Measurements from ENCODE around the gene TTLL1.

DNA sequence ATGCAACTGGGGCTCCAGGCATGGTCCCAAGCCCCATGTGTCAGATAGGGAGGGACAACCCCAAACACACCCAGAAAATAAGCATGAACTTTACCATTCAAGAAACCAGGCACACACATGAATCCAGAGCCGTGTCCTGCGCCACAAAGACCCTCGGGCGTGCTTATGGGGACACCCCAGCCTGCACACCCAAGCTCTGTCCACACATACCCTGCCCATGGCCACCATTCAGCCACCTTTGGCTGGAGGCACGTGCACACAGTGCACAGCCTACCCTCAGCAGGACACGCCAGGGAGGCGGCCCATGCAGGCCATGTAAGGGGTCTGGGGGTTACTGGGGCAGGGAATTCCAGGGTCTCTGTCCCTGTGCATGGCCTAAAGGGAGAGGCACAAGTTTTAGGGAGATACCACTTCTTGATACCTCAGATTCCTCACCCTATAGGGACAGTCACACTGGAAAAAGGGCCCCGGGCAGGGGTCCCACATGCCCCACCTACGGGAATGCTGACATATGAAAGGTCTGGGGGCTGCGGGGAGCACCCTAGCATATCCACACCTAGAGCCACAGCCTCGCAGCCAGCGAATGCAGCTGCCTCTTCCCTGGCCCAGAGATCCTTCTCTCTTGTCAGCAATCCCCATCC lies 94.8 kb downstream of the TTLL1 start:
- TF ChIP-seq, protein P1, sequence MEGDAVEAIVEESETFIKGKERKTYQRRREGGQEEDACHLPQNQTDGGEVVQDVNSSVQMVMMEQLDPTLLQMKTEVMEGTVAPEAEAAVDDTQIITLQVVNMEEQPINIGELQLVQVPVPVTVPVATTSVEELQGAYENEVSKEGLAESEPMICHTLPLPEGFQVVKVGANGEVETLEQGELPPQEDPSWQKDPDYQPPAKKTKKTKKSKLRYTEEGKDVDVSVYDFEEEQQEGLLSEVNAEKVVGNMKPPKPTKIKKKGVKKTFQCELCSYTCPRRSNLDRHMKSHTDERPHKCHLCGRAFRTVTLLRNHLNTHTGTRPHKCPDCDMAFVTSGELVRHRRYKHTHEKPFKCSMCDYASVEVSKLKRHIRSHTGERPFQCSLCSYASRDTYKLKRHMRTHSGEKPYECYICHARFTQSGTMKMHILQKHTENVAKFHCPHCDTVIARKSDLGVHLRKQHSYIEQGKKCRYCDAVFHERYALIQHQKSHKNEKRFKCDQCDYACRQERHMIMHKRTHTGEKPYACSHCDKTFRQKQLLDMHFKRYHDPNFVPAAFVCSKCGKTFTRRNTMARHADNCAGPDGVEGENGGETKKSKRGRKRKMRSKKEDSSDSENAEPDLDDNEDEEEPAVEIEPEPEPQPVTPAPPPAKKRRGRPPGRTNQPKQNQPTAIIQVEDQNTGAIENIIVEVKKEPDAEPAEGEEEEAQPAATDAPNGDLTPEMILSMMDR (IDR thresholded peaks at IDR 0.05; ENCODE audit: low read depth, low read length, missing input control), result no peak
- TF ChIP-seq JUND (IDR thresholded peaks at IDR 0.05), result no peak
- TF ChIP-seq, protein P2, sequence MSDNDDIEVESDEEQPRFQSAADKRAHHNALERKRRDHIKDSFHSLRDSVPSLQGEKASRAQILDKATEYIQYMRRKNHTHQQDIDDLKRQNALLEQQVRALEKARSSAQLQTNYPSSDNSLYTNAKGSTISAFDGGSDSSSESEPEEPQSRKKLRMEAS (IDR thresholded peaks at IDR 0.05), result no peak
- TF ChIP-seq YY1 (IDR thresholded peaks at IDR 0.05), result no peak
- no peak for TF ChIP-seq EGR1 (IDR thresholded peaks at IDR 0.05; ENCODE audit: low read depth in 2 of 2)
- no peak for TF ChIP-seq RAD21 (IDR thresholded peaks at IDR 0.05)
- TF ChIP-seq, protein P3, sequence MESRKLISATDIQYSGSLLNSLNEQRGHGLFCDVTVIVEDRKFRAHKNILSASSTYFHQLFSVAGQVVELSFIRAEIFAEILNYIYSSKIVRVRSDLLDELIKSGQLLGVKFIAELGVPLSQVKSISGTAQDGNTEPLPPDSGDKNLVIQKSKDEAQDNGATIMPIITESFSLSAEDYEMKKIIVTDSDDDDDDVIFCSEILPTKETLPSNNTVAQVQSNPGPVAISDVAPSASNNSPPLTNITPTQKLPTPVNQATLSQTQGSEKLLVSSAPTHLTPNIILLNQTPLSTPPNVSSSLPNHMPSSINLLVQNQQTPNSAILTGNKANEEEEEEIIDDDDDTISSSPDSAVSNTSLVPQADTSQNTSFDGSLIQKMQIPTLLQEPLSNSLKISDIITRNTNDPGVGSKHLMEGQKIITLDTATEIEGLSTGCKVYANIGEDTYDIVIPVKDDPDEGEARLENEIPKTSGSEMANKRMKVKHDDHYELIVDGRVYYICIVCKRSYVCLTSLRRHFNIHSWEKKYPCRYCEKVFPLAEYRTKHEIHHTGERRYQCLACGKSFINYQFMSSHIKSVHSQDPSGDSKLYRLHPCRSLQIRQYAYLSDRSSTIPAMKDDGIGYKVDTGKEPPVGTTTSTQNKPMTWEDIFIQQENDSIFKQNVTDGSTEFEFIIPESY (IDR thresholded peaks at IDR 0.05), result no peak
- no peak for TF ChIP-seq TAF1 (conservative IDR thresholded peaks at IDR 0.05)
- TF ChIP-seq, protein P4, sequence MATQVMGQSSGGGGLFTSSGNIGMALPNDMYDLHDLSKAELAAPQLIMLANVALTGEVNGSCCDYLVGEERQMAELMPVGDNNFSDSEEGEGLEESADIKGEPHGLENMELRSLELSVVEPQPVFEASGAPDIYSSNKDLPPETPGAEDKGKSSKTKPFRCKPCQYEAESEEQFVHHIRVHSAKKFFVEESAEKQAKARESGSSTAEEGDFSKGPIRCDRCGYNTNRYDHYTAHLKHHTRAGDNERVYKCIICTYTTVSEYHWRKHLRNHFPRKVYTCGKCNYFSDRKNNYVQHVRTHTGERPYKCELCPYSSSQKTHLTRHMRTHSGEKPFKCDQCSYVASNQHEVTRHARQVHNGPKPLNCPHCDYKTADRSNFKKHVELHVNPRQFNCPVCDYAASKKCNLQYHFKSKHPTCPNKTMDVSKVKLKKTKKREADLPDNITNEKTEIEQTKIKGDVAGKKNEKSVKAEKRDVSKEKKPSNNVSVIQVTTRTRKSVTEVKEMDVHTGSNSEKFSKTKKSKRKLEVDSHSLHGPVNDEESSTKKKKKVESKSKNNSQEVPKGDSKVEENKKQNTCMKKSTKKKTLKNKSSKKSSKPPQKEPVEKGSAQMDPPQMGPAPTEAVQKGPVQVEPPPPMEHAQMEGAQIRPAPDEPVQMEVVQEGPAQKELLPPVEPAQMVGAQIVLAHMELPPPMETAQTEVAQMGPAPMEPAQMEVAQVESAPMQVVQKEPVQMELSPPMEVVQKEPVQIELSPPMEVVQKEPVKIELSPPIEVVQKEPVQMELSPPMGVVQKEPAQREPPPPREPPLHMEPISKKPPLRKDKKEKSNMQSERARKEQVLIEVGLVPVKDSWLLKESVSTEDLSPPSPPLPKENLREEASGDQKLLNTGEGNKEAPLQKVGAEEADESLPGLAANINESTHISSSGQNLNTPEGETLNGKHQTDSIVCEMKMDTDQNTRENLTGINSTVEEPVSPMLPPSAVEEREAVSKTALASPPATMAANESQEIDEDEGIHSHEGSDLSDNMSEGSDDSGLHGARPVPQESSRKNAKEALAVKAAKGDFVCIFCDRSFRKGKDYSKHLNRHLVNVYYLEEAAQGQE (IDR thresholded peaks at IDR 0.05), result no peak
- no peak for TF ChIP-seq GABPA (IDR thresholded peaks at IDR 0.05 in 1 of 2, conservative IDR thresholded peaks at IDR 0.05 in 1 of 2)
- TF ChIP-seq, protein P5, sequence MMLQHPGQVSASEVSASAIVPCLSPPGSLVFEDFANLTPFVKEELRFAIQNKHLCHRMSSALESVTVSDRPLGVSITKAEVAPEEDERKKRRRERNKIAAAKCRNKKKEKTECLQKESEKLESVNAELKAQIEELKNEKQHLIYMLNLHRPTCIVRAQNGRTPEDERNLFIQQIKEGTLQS (IDR thresholded peaks at IDR 0.05), result no peak
- TF ChIP-seq FOXA1 (IDR thresholded peaks at IDR 0.05), result no peak

Data from liver (tissue), 3 donors.